ENCODE results near the gene MAU2. TPM values are rescaled to one million over a fixed set of nuclear protein-coding genes. Genes with fewer than 3 reads are reported as not detected.

The MAU2 gene
- total and polyA plus RNA-seq, 11 donors: 15.7 to 46.4 (median 29.0) TPM

- Histone ChIP-seq H3K36me3 (peaks cover 0 to 93% (median 84%) of the 10 kb centered on the region in 9 donors), H3K9me3 (peaks cover 0 to 12% (median 0%) of the 10 kb centered on the region in 12 donors), H3K27me3 (no peaks in the 10 kb centered on the region), H3K27ac (no peak overlapping the region), H3K4me3 (no peak overlapping the region), H3K4me1 (no peaks in the 10 kb centered on the region)
- WGBS, 4 donors: 97 to 98% (median 98%) methylated on average over 5 of the region's 5 CpGs
- DNase-seq (no peak), ATAC-seq (no peak)
- TF ChIP-seq, protein P1, sequence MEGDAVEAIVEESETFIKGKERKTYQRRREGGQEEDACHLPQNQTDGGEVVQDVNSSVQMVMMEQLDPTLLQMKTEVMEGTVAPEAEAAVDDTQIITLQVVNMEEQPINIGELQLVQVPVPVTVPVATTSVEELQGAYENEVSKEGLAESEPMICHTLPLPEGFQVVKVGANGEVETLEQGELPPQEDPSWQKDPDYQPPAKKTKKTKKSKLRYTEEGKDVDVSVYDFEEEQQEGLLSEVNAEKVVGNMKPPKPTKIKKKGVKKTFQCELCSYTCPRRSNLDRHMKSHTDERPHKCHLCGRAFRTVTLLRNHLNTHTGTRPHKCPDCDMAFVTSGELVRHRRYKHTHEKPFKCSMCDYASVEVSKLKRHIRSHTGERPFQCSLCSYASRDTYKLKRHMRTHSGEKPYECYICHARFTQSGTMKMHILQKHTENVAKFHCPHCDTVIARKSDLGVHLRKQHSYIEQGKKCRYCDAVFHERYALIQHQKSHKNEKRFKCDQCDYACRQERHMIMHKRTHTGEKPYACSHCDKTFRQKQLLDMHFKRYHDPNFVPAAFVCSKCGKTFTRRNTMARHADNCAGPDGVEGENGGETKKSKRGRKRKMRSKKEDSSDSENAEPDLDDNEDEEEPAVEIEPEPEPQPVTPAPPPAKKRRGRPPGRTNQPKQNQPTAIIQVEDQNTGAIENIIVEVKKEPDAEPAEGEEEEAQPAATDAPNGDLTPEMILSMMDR (IDR thresholded peaks at IDR 0.05): no peak
- TF ChIP-seq POLR2A (IDR thresholded peaks at IDR 0.05): no peak
- intact Hi-C loops (cut with DNase I): no loop called here
Observed at GRCh38 chr19:19292607-19293006, 28.0 kb upstream of the MAU2 start.

- H3K4me3 ChIP-seq: no peak overlapping the region
- no peak overlapping the region for H3K27ac ChIP-seq
- TF ChIP-seq POLR2A (IDR thresholded peaks at IDR 0.05): no peak
- TF ChIP-seq, protein P1 (IDR thresholded peaks at IDR 0.05): no peak
- peaks cover 0 to 72% (median 61%) of the 10 kb centered on the region in 9 donors for H3K36me3 ChIP-seq
- intact Hi-C loops (cut with DNase I): no loop called here
- WGBS, 4 donors: 87 to 97% (median 91%) methylated on average over 4 of the region's 4 CpGs
- H3K9me3 ChIP-seq: peaks cover 0 to 12% (median 0%) of the 10 kb centered on the region in 12 donors
- no peak for DNase-seq
- no peak for ATAC-seq
- no peaks in the 10 kb centered on the region for H3K27me3 ChIP-seq
- H3K4me1 ChIP-seq: no peaks in the 10 kb centered on the region
Observed at GRCh38 chr19:19294914-19295313, 25.7 kb upstream of the MAU2 start.

- WGBS, 4 donors: 87 to 94% (median 90%) methylated on average over 10 to 19 of the region's 19 CpGs
- intact Hi-C loops (cut with DNase I): no loop called here
- Histone ChIP-seq H3K9me3 (peaks cover 0 to 9% (median 0%) of the 10 kb centered on the region in 12 donors), H3K4me3 (no peak overlapping the region), H3K36me3 (peaks cover 0 to 78% (median 69%) of the 10 kb centered on the region in 9 donors), H3K27me3 (no peaks in the 10 kb centered on the region), H3K4me1 (no peaks in the 10 kb centered on the region), H3K27ac (no peak overlapping the region)
- TF ChIP-seq POLR2A (IDR thresholded peaks at IDR 0.05): no peak
- TF ChIP-seq, protein P1 (IDR thresholded peaks at IDR 0.05): no peak
- DNase-seq (no peak), ATAC-seq (peak in 3 of 4 donors; percentile 5 to 32 (median 6))
Observed at GRCh38 chr19:19296953-19297689, 23.5 kb upstream of the MAU2 start.

DNA sequence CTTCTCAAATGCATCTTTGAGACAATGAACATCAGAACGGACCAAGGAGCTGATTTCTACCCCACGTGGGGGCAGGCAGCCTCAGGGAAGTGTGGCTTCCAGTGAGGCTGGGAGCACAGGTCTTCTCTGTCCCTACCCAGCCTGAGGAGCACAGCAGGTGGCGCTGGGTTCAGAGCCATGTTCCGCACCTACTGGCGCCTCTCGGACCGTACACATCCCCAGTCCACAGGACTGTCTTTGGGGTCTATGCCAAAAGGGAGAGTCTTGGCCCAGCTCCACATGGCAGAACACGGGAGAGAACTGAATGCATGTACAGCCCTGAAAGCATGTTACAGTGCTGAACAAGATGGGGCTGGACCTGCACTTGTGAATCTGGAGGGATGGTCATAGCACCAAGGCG, 22.9 kb upstream of the MAU2 start:
- Histone ChIP-seq H3K36me3 (peaks cover 0 to 78% (median 69%) of the 10 kb centered on the region in 9 donors), H3K4me1 (no peaks in the 10 kb centered on the region), H3K4me3 (no peak overlapping the region), H3K9me3 (peaks cover 0 to 3% (median 0%) of the 10 kb centered on the region in 12 donors), H3K27me3 (no peaks in the 10 kb centered on the region), H3K27ac (no peak overlapping the region)
- intact Hi-C loops (cut with DNase I): no loop called here
- 51 to 68% (median 64%) methylated on average over 9 of the region's 9 CpGs for WGBS, 4 donors
- ATAC-seq (peak; percentile 60 to 80 (median 64)), DNase-seq (peak in 1 of 5 donors; percentile 46)
- TF ChIP-seq POLR2A (IDR thresholded peaks at IDR 0.05): no peak
- TF ChIP-seq, protein P1 (IDR thresholded peaks at IDR 0.05): peak in 2 of 12 donors; percentile 8 to 11
